Testis (tissue), 2 donors: ENCODE data around the gene LPAR3.

Source experiments
- CTCF ChIP-seq, 3 experiments: fragments of 450-650 bp in 2 of 3; fragments of 200-600 bp in 1 of 3; sonication (generic) in 1 of 3; IDR thresholded peaks; one replicate each; pipeline ENCODE4 v1.5.1; 2016 to 2019; ENCODE audit warnings: antibody characterized with exemption in 3 of 3, mild to moderate bottlenecking in 2 of 3, moderate library complexity in 1 of 3
- POLR2A ChIP-seq: fragments of 450-650 bp; IDR thresholded peaks from one replicate; pipeline ENCODE4 v1.6.1; 2017; ENCODE audit warnings: antibody characterized with exemption, mild to moderate bottlenecking, moderate library complexity

GRCh38 chr1:84841971-84842370 is 51.0 kb downstream of the LPAR3 start:
- TF ChIP-seq CTCF (IDR thresholded peaks at IDR 0.05) (no peak), POLR2A (no peak)
